IMR-90 (cell line): Measurements from ENCODE around the gene P2RY10. TPM values are rescaled to one million over a fixed set of nuclear protein-coding genes. Genes with fewer than 3 reads are reported as not detected.

ENCODE experiments used
- ATAC-seq: fragments of 200-7000 bp; cut with Tn5 transposase; 2 replicates; pipeline ENCODE4 v1.9.1; 2020; ENCODE audit warnings: low read depth, mild to moderate bottlenecking, moderate library complexity
- BruUV-seq: library from RNA; stranded (reverse); fragments of 400-500 nt; replicated peaks from 2 replicates; lab custom pipeline; 2021; lab: Mats Ljungman, UMichigan
- CTCF ChIA-PET: fragments of 300-600 bp; formaldehyde crosslinking; extraction: SDS; loops from one replicate; lab custom pipeline; 2021; ENCODE audit warnings: antibody characterized with exemption; lab: Yijun Ruan, JAX
- POLR2A ChIA-PET: fragments of 300-600 bp; sonication (Branson Sonifier 250); formaldehyde crosslinking; loops from one replicate; lab custom pipeline; 2022; ENCODE audit warnings: antibody characterized with exemption; ENCODE audit not compliant: unreplicated experiment; lab: Charles Lee
- DNase-seq: peaks from one replicate; pipeline ENCODE4 v3.0.0; 2013
- H2AFZ ChIP-seq: replicated peaks from 2 replicates; pipeline ENCODE3; 2013; ENCODE audit warnings: low read length, mild to moderate bottlenecking; ENCODE audit not compliant: poor library complexity
- H2AK5ac ChIP-seq: 2 replicates; pipeline ENCODE4 v1.6.1; 2013; ENCODE audit warnings: low read depth, low read length, inconsistent platforms
- H2AK9ac ChIP-seq: replicated peaks from 2 replicates; pipeline ENCODE3; 2013; ENCODE audit warnings: mild to moderate bottlenecking, low read depth, low read length, moderate library complexity; ENCODE audit not compliant: poor library complexity
- H2BK120ac ChIP-seq: 2 replicates; pipeline ENCODE4 v1.6.1; 2013; ENCODE audit warnings: low read depth, low read length, inconsistent platforms
- H2BK15ac ChIP-seq: 3 replicates; pipeline ENCODE4 v1.6.1; 2013; ENCODE audit warnings: low read depth, low read length, inconsistent platforms
- H2BK20ac ChIP-seq: 2 replicates; pipeline ENCODE4 v1.6.1; 2013; ENCODE audit warnings: low read depth, mild to moderate bottlenecking, inconsistent platforms, low read length, moderate library complexity
- H2BK5ac ChIP-seq: 2 replicates; pipeline ENCODE4 v1.6.1; 2013; ENCODE audit warnings: mild to moderate bottlenecking, low read depth, low read length, inconsistent platforms; ENCODE audit not compliant: poor library complexity, severe bottlenecking
- H3K14ac ChIP-seq: replicated peaks from 2 replicates; pipeline ENCODE4 v1.6.1; 2013; ENCODE audit warnings: low read depth, low read length, inconsistent platforms
- H3K18ac ChIP-seq: 2 replicates; pipeline ENCODE4 v1.6.1; 2013; ENCODE audit warnings: low read depth, low read length, control low read depth
- H3K23ac ChIP-seq: 2 replicates; pipeline ENCODE4 v1.6.1; 2013; ENCODE audit warnings: low read depth, low read length, inconsistent platforms
- H3K27ac ChIP-seq: 2 replicates; pipeline ENCODE4 v1.5.1; 2013; ENCODE audit warnings: mild to moderate bottlenecking, control low read depth, low read length; ENCODE audit not compliant: insufficient read depth
- H3K27me3 ChIP-seq: 2 replicates; pipeline ENCODE4 v1.6.1; 2013; ENCODE audit warnings: low read length; ENCODE audit not compliant: control insufficient read depth, insufficient read depth
- H3K36me3 ChIP-seq: 2 replicates; pipeline ENCODE4 v1.6.1; 2013; ENCODE audit warnings: low read length, mixed read lengths; ENCODE audit not compliant: control insufficient read depth, insufficient read depth
- H3K4ac ChIP-seq: 2 replicates; pipeline ENCODE4 v1.6.1; 2013; ENCODE audit warnings: low read depth, low read length, inconsistent platforms
- H3K4me1 ChIP-seq: 2 replicates; pipeline ENCODE4 v1.6.1; 2013; ENCODE audit warnings: low read length, mixed read lengths; ENCODE audit not compliant: control insufficient read depth, insufficient read depth
- H3K4me2 ChIP-seq: 2 replicates; pipeline ENCODE4 v1.6.1; 2013; ENCODE audit warnings: low read depth, mild to moderate bottlenecking, control low read depth, low read length, moderate library complexity
- H3K4me3 ChIP-seq: 2 replicates; pipeline ENCODE4 v1.5.1; 2013; ENCODE audit warnings: low read depth, mild to moderate bottlenecking, control low read depth, low read length, moderate library complexity; ENCODE audit not compliant: insufficient read depth
- H3K56ac ChIP-seq: 2 replicates; pipeline ENCODE4 v1.6.1; 2013; ENCODE audit warnings: low read length, inconsistent platforms; ENCODE audit not compliant: insufficient read depth; ENCODE audit errors: extremely low read depth
- H3K79me1 ChIP-seq, 2 experiments: 2 replicates each; pipeline ENCODE4 v1.6.1; 2013; ENCODE audit warnings: low read length in 2 of 2, inconsistent platforms in 1 of 2, low read depth in 1 of 2
- H3K9ac ChIP-seq: 2 replicates; pipeline ENCODE4 v1.6.1; 2013; ENCODE audit warnings: low read depth, low read length, control low read depth
- H3K9me1 ChIP-seq: 2 replicates; pipeline ENCODE4 v1.6.1; 2013; ENCODE audit warnings: low read length, inconsistent platforms; ENCODE audit not compliant: insufficient read depth
- H3K9me3 ChIP-seq: 2 replicates; pipeline ENCODE4 v1.6.1; 2013; ENCODE audit warnings: low read length; ENCODE audit not compliant: control insufficient read depth, insufficient read depth
- H4K20me1 ChIP-seq: 2 replicates; pipeline ENCODE4 v1.6.1; 2013; ENCODE audit warnings: low read length, inconsistent platforms; ENCODE audit not compliant: insufficient read depth
- H4K5ac ChIP-seq: 2 replicates; pipeline ENCODE4 v1.6.1; 2013; ENCODE audit warnings: mild to moderate bottlenecking, low read depth, low read length, control low read depth
- H4K8ac ChIP-seq, 2 experiments: 2 replicates each; pipeline ENCODE4 v1.6.1; 2013; ENCODE audit warnings: low read depth in 2 of 2, low read length in 2 of 2, control low read depth in 1 of 2, inconsistent platforms in 1 of 2
- H4K91ac ChIP-seq: 2 replicates; pipeline ENCODE4 v1.6.1; 2013; ENCODE audit warnings: low read depth, low read length, inconsistent platforms; ENCODE audit not compliant: insufficient read depth
- BHLHE40 ChIP-seq: fragments of 150-350 bp; IDR thresholded peaks from 2 replicates; pipeline ENCODE4 v1.6.1; 2016; ENCODE audit warnings: mild to moderate bottlenecking, low read depth, low read length
- MXI1 ChIP-seq: IDR thresholded peaks from 2 replicates; pipeline ENCODE4 v1.6.1; 2012; ENCODE audit warnings: low read depth, mild to moderate bottlenecking, low read length, moderate library complexity, borderline replicate concordance
- NFE2L2 ChIP-seq: fragments of 150-350 bp; IDR thresholded peaks from 2 replicates; pipeline ENCODE4 v1.6.1; 2016; ENCODE audit warnings: low read depth, mild to moderate bottlenecking, low read length
- POLR2A ChIP-seq: IDR thresholded peaks from 2 replicates; pipeline ENCODE4 v1.6.1; 2012; ENCODE audit warnings: mild to moderate bottlenecking, low read depth, low read length
- WGBS, 2 experiments: methylation state at CpG; one replicate each; pipeline versions ENCODE4 v1.1.5 to v1.1.7; 2013; ENCODE audit warnings: missing lambda C conversion rate in 2 of 2; ENCODE audit not compliant: insufficient read length in 1 of 2; ENCODE audit errors: extremely low coverage in 2 of 2; 5-methylcytosine and 5-hydroxymethylcytosine counted together
- dilution Hi-C: fragments of 300-500 bp; cut with HindIII; formaldehyde crosslinking; loops from one replicate; pipeline ENCODE4 v1.14.3; 2018; ENCODE audit warnings: low sequenced_read_pairs; ENCODE audit not compliant: unreplicated experiment
- in situ Hi-C: fragments of 300-500 bp; cut with MboI; formaldehyde crosslinking; loops from 3 replicates; pipeline ENCODE4 v1.14.3; 2019; ENCODE audit warnings: low sequenced_read_pairs, inconsistent platforms, mixed read lengths
- intact Hi-C: fragments of 100-400 bp; cut with micrococcal nuclease; formaldehyde crosslinking; loops from 2 replicates; pipeline ENCODE4 v1.10.0; 2022
- polyA plus RNA-seq, 3 experiments: library from polyadenylated mRNA; depleted of rRNA; stranded (reverse); fragments of >200 nt; gene quantifications; 2 replicates each; pipeline ENCODE4 v1.2.3, GENCODE V29; 2012; ENCODE audit warnings: low replicate concordance in 1 of 3
- total RNA-seq: library from RNA; depleted of rRNA; stranded (reverse); fragments of >200 nt; gene quantifications from 2 replicates; pipeline ENCODE4 v1.2.3, GENCODE V29; 2012

P2RY10 gene
- total and polyA plus RNA-seq, 2 of the 4 experiments (the other 2 are of a cell fraction), result not detected

- Histone ChIP-seq H3K23ac (no peak overlapping the region), H2BK120ac (no peak overlapping the region), H3K79me1 (no peaks in the 10 kb centered on the region), H3K18ac (no peak overlapping the region), H3K27me3 (no peaks in the 10 kb centered on the region), H3K9ac (no peak overlapping the region), H3K27ac (no peak overlapping the region), H4K20me1 (no peaks in the 10 kb centered on the region), H2AK5ac (no peak overlapping the region), H4K5ac (no peak overlapping the region), H3K4me2 (no peak overlapping the region), H3K14ac (no peak overlapping the region), H3K4me3 (no peak overlapping the region), H3K9me1 (no peaks in the 10 kb centered on the region), H3K9me3 (peaks cover 4% of the 10 kb centered on the region; the same call in 1 of the 2 replicates), H4K91ac (no peak overlapping the region), H2BK5ac (no peak overlapping the region), H3K4ac (no peak overlapping the region), H3K4me1 (no peaks in the 10 kb centered on the region), H2BK20ac (no peak overlapping the region), H2AFZ (no peak overlapping the region), H3K36me3 (no peaks in the 10 kb centered on the region), H4K8ac (no peak overlapping the region), H3K56ac (no peak overlapping the region), H2AK9ac (no peak overlapping the region), H2BK15ac (no peak overlapping the region)
- intact Hi-C loops (no loop called here), in situ Hi-C loops (no loop called here), dilution Hi-C loops (no loop called here)
- BruUV-seq, result no TSS peak
- POLR2A ChIA-PET, result no interaction called here
- TF ChIP-seq NFE2L2, result no peak
- TF ChIP-seq MXI1, result no peak
- TF ChIP-seq POLR2A, result no peak
- no peak for TF ChIP-seq BHLHE40
- 100% methylated on average over 2 of the region's 7 CpGs; no CpG with 5 or more reads in 1 of the 2 experiments for WGBS, 2 experiments
- ATAC-seq (no peak), DNase-seq (no peak)
- CTCF ChIA-PET, result no interaction called here
These were observed 10.3 kb upstream of the P2RY10 start for GRCh38 chrX:78934866-78935265.
